ENCODE measurements around the gene FEZF2. TPM values are rescaled to one million over a fixed set of nuclear protein-coding genes. Genes with fewer than 3 reads are reported as not detected.

Gene FEZF2
- total RNA-seq, 1 experiment from 2014 or later: not detected

GRCh38 chr3:62404321-62404720 is 31.0 kb upstream of the FEZF2 start:
- POLR2A ChIA-PET: no interaction called here

GRCh38 chr3:62403765-62404164 is 30.4 kb upstream of the FEZF2 start:
- no TSS peak for BruUV-seq (replicated peaks)
- ChIA-PET POLR2A (no interaction called here), CTCF (no interaction called here)
- Mint-ChIP-seq H3K4me3 (ENCODE audit: unreplicated experiment) (no peak overlapping the region), H3K4me1 (ENCODE audit: low read depth, unreplicated experiment) (no peaks in the 10 kb centered on the region), H3K36me3 (ENCODE audit: insufficient read depth, unreplicated experiment) (no peaks in the 10 kb centered on the region), H3K9me3 (ENCODE audit: unreplicated experiment) (no peaks in the 10 kb centered on the region), H3K27ac (ENCODE audit: unreplicated experiment) (no peak overlapping the region), H3K27me3 (ENCODE audit: insufficient read depth, unreplicated experiment) (peaks cover 18% of the 10 kb centered on the region)
- Histone ChIP-seq H3K9me3 (no peaks in the 10 kb centered on the region), H3K27me3 (replicated peaks; ENCODE audit: control insufficient read depth, insufficient read depth, low read length) (no peaks in the 10 kb centered on the region; the same call in 1 of the 2 replicates), H3K36me3 (ENCODE audit: control insufficient read depth, insufficient read depth, low read length) (no peaks in the 10 kb centered on the region), H3K4me3 (ENCODE audit: low read depth, low read length) (no peak overlapping the region), H3K4me1 (no peaks in the 10 kb centered on the region)
- intact Hi-C loops (cut with micrococcal nuclease; ENCODE audit: unreplicated experiment): no loop called here
- no peak for DNase-seq
- no peak for TF ChIP-seq CTCF (IDR thresholded peaks at IDR 0.05; ENCODE audit: insufficient read depth in 1 of 2, low read depth in 1 of 2, low read length in 1 of 2, severe bottlenecking in 1 of 2, unreplicated experiment in 1 of 2)

More at GRCh38 chr3:62404321-62404720, 31.0 kb upstream of the FEZF2 start:
- no peaks in the 10 kb centered on the region for H3K9me3 ChIP-seq
- H3K4me3 ChIP-seq (ENCODE audit: low read depth, low read length): no peak overlapping the region
- no peaks in the 10 kb centered on the region for H3K4me1 ChIP-seq
- H3K27me3 Mint-ChIP-seq (ENCODE audit: insufficient read depth, unreplicated experiment): peaks cover 17% of the 10 kb centered on the region
- intact Hi-C loops (cut with micrococcal nuclease; ENCODE audit: unreplicated experiment): no loop called here
- H3K36me3 Mint-ChIP-seq (ENCODE audit: insufficient read depth, unreplicated experiment): no peaks in the 10 kb centered on the region
- CTCF ChIA-PET: no interaction called here
- no peak overlapping the region for H3K4me3 Mint-ChIP-seq (ENCODE audit: unreplicated experiment)
- no peak overlapping the region for H3K27ac Mint-ChIP-seq (ENCODE audit: unreplicated experiment)
- H3K36me3 ChIP-seq (ENCODE audit: control insufficient read depth, insufficient read depth, low read length): no peaks in the 10 kb centered on the region
- H3K9me3 Mint-ChIP-seq (ENCODE audit: unreplicated experiment): no peaks in the 10 kb centered on the region
- H3K27me3 ChIP-seq (replicated peaks; ENCODE audit: control insufficient read depth, insufficient read depth, low read length): no peaks in the 10 kb centered on the region; the same call in 1 of the 2 replicates
- no peak for TF ChIP-seq CTCF (IDR thresholded peaks at IDR 0.05; ENCODE audit: insufficient read depth in 1 of 2, low read depth in 1 of 2, low read length in 1 of 2, severe bottlenecking in 1 of 2, unreplicated experiment in 1 of 2)
- no TSS peak for BruUV-seq (replicated peaks)
- H3K4me1 Mint-ChIP-seq (ENCODE audit: low read depth, unreplicated experiment): no peaks in the 10 kb centered on the region
- DNase-seq: no peak

GRCh38 chr3:62392626-62393292 is 19.4 kb upstream of the FEZF2 start:
- Histone ChIP-seq H3K4me3 (ENCODE audit: low read depth, low read length) (no peak overlapping the region), H3K9me3 (no peaks in the 10 kb centered on the region), H3K36me3 (ENCODE audit: control insufficient read depth, insufficient read depth, low read length) (no peaks in the 10 kb centered on the region), H3K4me1 (no peaks in the 10 kb centered on the region), H3K27me3 (replicated peaks; ENCODE audit: control insufficient read depth, insufficient read depth, low read length) (no peaks in the 10 kb centered on the region; the same call in 1 of the 2 replicates)
- Mint-ChIP-seq H3K4me3 (ENCODE audit: unreplicated experiment) (no peak overlapping the region), H3K4me1 (ENCODE audit: low read depth, unreplicated experiment) (no peaks in the 10 kb centered on the region), H3K9me3 (ENCODE audit: unreplicated experiment) (no peaks in the 10 kb centered on the region), H3K27me3 (ENCODE audit: insufficient read depth, unreplicated experiment) (peaks cover 12% of the 10 kb centered on the region), H3K36me3 (ENCODE audit: insufficient read depth, unreplicated experiment) (no peaks in the 10 kb centered on the region), H3K27ac (ENCODE audit: unreplicated experiment) (no peak overlapping the region)
- POLR2A ChIA-PET: no interaction called here
- BruUV-seq (replicated peaks): no TSS peak
- intact Hi-C loops (cut with micrococcal nuclease; ENCODE audit: unreplicated experiment): no loop called here
- no peak for DNase-seq
- TF ChIP-seq CTCF (IDR thresholded peaks at IDR 0.05; ENCODE audit: insufficient read depth in 1 of 2, low read depth in 1 of 2, low read length in 1 of 2, severe bottlenecking in 1 of 2, unreplicated experiment in 1 of 2): no peak
- CTCF ChIA-PET: no interaction called here

All from Caco-2 (cell line).